Mesendoderm (in vitro differentiated cells): ENCODE results near the gene CAPN5.

Experiments
- DNase-seq: peaks from one replicate; pipeline ENCODE4 v3.0.0; 2013
- H2AK5ac ChIP-seq: 2 replicates; pipeline ENCODE4 v1.6.1; 2013; ENCODE audit warnings: low read length, inconsistent platforms
- H2BK120ac ChIP-seq: 2 replicates; pipeline ENCODE4 v1.6.1; 2013; ENCODE audit warnings: low read depth, mild to moderate bottlenecking, low read length, moderate library complexity, mixed read lengths
- H2BK15ac ChIP-seq: replicated peaks from 2 replicates; pipeline ENCODE4 v1.6.1; 2013; ENCODE audit warnings: low read depth, mild to moderate bottlenecking, moderate library complexity
- H2BK5ac ChIP-seq: 2 replicates; pipeline ENCODE4 v1.6.1; 2013; ENCODE audit warnings: low read length, inconsistent platforms
- H3K18ac ChIP-seq: 2 replicates; pipeline ENCODE4 v1.6.1; 2013; ENCODE audit warnings: mild to moderate bottlenecking, low read length, mixed read lengths
- H3K23ac ChIP-seq: one replicate; pipeline ENCODE4 v1.6.1; 2013; ENCODE audit warnings: low read length
- H3K27ac ChIP-seq: 2 replicates; pipeline ENCODE4 v1.5.1; 2013; ENCODE audit warnings: low read depth, mild to moderate bottlenecking, inconsistent platforms, low read length, moderate library complexity
- H3K27me3 ChIP-seq: 2 replicates; pipeline ENCODE4 v1.6.1; 2013; ENCODE audit warnings: low read length, control low read depth, mild to moderate bottlenecking, inconsistent platforms; ENCODE audit not compliant: insufficient read depth, poor library complexity
- H3K36me3 ChIP-seq: 2 replicates; pipeline ENCODE4 v1.6.1; 2013; ENCODE audit warnings: low read length, inconsistent platforms; ENCODE audit not compliant: control insufficient read depth, insufficient read depth
- H3K4ac ChIP-seq: one replicate; pipeline ENCODE4 v1.6.1; 2013; ENCODE audit warnings: low read depth, mild to moderate bottlenecking, low read length, moderate library complexity
- H3K4me1 ChIP-seq: 2 replicates; pipeline ENCODE4 v1.6.1; 2013; ENCODE audit warnings: low read depth, low read length, inconsistent platforms; ENCODE audit not compliant: control insufficient read depth
- H3K4me2 ChIP-seq: 2 replicates; pipeline ENCODE4 v1.6.1; 2013; ENCODE audit warnings: low read length
- H3K4me3 ChIP-seq: 2 replicates; pipeline ENCODE4 v1.5.1; 2013; ENCODE audit warnings: mild to moderate bottlenecking, low read length
- H3K56ac ChIP-seq: one replicate; pipeline ENCODE4 v1.6.1; 2013; ENCODE audit warnings: low read length
- H3K79me1 ChIP-seq: 2 replicates; pipeline ENCODE4 v1.6.1; 2013; ENCODE audit warnings: low read length, inconsistent platforms
- H3K79me2 ChIP-seq: 2 replicates; pipeline ENCODE4 v1.6.1; 2013; ENCODE audit warnings: mild to moderate bottlenecking, low read length; ENCODE audit not compliant: control insufficient read depth, insufficient read depth
- H3K9ac ChIP-seq: 2 replicates; pipeline ENCODE4 v1.6.1; 2013; ENCODE audit warnings: low read length, inconsistent platforms
- H4K5ac ChIP-seq: one replicate; pipeline ENCODE4 v1.6.1; 2013; ENCODE audit warnings: low read length
- H4K8ac ChIP-seq: one replicate; pipeline ENCODE4 v1.6.1; 2013; ENCODE audit warnings: low read depth, mild to moderate bottlenecking, control low read depth, low read length, moderate library complexity
- WGBS: extraction: QIAGEN DNeasy Blood & Tissue Kit; methylation state at CpG from one replicate; pipeline ENCODE4 v1.1.7; 2013; ENCODE audit warnings: low lambda C conversion rate, missing lambda C conversion rate; ENCODE audit not compliant: insufficient coverage; ENCODE audit errors: extremely low coverage; 5-methylcytosine and 5-hydroxymethylcytosine counted together

CAPN5 gene

DNA sequence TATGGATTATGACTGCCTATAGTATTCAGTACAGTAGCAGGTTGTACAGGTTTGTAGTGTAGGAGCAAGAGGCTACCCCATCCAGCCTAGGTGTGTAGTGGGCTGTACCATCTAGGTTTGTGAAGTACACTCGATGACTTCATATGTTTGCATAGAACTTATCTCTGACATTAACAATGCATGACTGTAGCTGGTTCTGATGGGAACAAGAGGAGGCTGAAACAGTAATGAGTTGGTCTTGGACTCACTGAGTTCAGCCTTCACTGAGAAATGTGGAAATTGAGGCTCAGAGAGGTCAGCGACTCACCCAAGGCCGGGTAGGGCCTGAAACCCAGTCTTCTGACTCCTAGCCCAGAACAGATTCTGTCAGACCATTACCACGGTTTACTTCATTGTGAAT lies 74.3 kb downstream of the CAPN5 start:
- Histone ChIP-seq H3K79me2 (no peaks in the 10 kb centered on the region), H3K56ac (no peak overlapping the region), H3K18ac (no peak overlapping the region), H3K27me3 (no peaks in the 10 kb centered on the region), H3K4me3 (no peak overlapping the region), H2BK120ac (no peak overlapping the region), H3K27ac (no peak overlapping the region), H4K8ac (no peak overlapping the region), H3K79me1 (no peaks in the 10 kb centered on the region), H3K4ac (no peak overlapping the region), H3K36me3 (no peaks in the 10 kb centered on the region), H2AK5ac (no peak overlapping the region), H3K9ac (no peak overlapping the region), H4K5ac (no peak overlapping the region), H3K4me2 (no peak overlapping the region), H2BK15ac (no peak overlapping the region), H3K4me1 (peaks cover 1% of the 10 kb centered on the region), H3K23ac (no peak overlapping the region), H2BK5ac (no peak overlapping the region)
- no peak for DNase-seq
- no CpG with 5 or more reads among the region's 4 CpGs for WGBS

DNA sequence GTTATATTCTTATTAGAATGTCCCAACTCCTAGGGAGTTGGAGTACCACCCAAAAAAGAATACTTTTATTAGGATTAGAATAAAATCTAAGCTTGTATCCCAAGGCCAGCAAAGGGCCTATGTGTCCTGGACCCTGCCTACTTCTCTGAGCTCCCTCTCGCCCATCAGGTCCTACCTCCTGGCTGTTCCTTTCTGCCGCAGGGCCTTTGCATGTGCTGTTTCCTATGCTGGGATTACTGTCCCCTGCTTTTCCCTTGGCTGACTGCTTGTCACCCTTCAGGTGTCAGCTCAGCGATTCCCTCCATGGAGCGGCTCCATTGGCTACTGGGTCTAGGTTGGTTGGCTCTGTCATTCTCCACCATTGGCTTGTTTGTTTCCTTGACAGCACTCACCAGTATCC lies 74.7 kb downstream of the CAPN5 start:
- H3K56ac ChIP-seq = no peak overlapping the region
- H3K36me3 ChIP-seq = no peaks in the 10 kb centered on the region
- no peak overlapping the region for H3K18ac ChIP-seq
- H3K79me1 ChIP-seq = no peaks in the 10 kb centered on the region
- no peak for DNase-seq
- peaks cover 1% of the 10 kb centered on the region for H3K4me1 ChIP-seq
- no peak overlapping the region for H3K9ac ChIP-seq
- no peak overlapping the region for H2BK120ac ChIP-seq
- H3K79me2 ChIP-seq = no peaks in the 10 kb centered on the region
- H2BK15ac ChIP-seq = no peak overlapping the region
- H4K5ac ChIP-seq = no peak overlapping the region
- H3K27ac ChIP-seq = no peak overlapping the region
- H3K27me3 ChIP-seq = no peaks in the 10 kb centered on the region
- no CpG with 5 or more reads among the region's 4 CpGs for WGBS
- no peak overlapping the region for H3K4ac ChIP-seq
- H3K4me3 ChIP-seq = no peak overlapping the region
- no peak overlapping the region for H2AK5ac ChIP-seq
- H4K8ac ChIP-seq = no peak overlapping the region
- no peak overlapping the region for H3K23ac ChIP-seq
- no peak overlapping the region for H3K4me2 ChIP-seq
- no peak overlapping the region for H2BK5ac ChIP-seq

DNA sequence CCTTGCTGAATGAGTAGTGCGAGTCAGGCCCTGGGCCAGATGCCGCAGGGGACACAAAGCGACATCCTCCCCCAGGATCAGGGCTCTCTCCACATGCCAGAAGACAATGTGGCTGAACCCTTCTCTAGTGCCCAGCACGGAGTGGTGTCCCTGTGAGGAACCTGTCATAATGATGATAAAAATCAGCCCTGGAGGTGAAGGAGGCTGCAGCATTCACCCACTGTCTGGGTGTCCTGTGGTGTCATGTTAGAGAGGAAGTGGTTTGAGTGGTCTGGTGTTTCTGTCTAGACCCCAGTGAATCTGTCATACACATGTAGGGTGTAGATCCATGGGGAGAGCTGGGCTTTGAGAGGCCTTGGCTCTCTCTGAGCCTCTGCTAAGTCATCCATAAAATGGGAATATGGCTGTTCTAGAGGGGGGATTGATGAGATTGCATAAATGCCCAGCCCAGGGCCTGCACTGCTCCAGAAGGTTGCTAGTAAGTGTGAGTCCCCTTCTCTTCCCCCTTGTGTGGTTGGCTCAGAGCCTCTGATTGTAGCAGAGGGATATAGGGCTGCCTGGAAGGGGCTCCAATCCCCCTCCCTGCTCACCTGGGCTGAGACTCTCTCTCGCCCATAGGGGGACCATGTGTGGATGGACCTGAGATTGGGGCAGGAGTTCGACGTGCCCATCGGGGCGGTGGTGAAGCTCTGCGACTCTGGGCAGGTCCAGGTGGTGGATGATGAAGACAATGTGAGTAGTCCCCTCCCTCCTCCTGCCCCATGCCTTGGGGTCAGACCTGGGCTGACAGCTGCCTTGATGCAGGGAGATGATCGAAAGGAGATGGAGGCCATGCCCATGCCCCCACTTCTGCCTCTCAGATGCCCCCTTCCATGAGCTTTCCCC lies 75.6 kb downstream of the CAPN5 start:
- H3K56ac ChIP-seq = no peak overlapping the region
- DNase-seq = no peak
- no peaks in the 10 kb centered on the region for H3K79me1 ChIP-seq
- no peak overlapping the region for H3K9ac ChIP-seq
- no peak overlapping the region for H3K4me2 ChIP-seq
- no peak overlapping the region for H3K23ac ChIP-seq
- H2BK5ac ChIP-seq = no peak overlapping the region
- H2BK15ac ChIP-seq = no peak overlapping the region
- H3K4ac ChIP-seq = no peak overlapping the region
- H3K27ac ChIP-seq = no peak overlapping the region
- peaks cover 1% of the 10 kb centered on the region for H3K4me1 ChIP-seq
- no peaks in the 10 kb centered on the region for H3K27me3 ChIP-seq
- no peak overlapping the region for H2AK5ac ChIP-seq
- no peak overlapping the region for H4K8ac ChIP-seq
- H3K4me3 ChIP-seq = no peak overlapping the region
- H3K79me2 ChIP-seq = no peaks in the 10 kb centered on the region
- no peak overlapping the region for H2BK120ac ChIP-seq
- no CpG with 5 or more reads among the region's 11 CpGs for WGBS
- no peak overlapping the region for H3K18ac ChIP-seq
- H4K5ac ChIP-seq = no peak overlapping the region
- H3K36me3 ChIP-seq = no peaks in the 10 kb centered on the region

GRCh38 chr11:77143405-77144020 lies 76.7 kb downstream of the CAPN5 start:
- Histone ChIP-seq H3K4me3 (no peak overlapping the region), H3K79me1 (no peaks in the 10 kb centered on the region), H3K18ac (no peak overlapping the region), H3K4me2 (no peak overlapping the region), H2BK120ac (no peak overlapping the region), H3K56ac (no peak overlapping the region), H3K36me3 (no peaks in the 10 kb centered on the region), H3K9ac (no peak overlapping the region), H2BK15ac (no peak overlapping the region), H3K4ac (no peak overlapping the region), H3K23ac (no peak overlapping the region), H2AK5ac (no peak overlapping the region), H3K4me1 (peaks cover 3% of the 10 kb centered on the region), H3K79me2 (no peaks in the 10 kb centered on the region), H4K5ac (no peak overlapping the region), H3K27me3 (no peaks in the 10 kb centered on the region), H2BK5ac (no peak overlapping the region), H4K8ac (no peak overlapping the region), H3K27ac (no peak overlapping the region)
- no CpG with 5 or more reads among the region's 8 CpGs for WGBS
- DNase-seq = no peak

- WGBS = no CpG with 5 or more reads among the region's 9 CpGs
- no peak overlapping the region for H2BK15ac ChIP-seq
- DNase-seq = no peak
- H3K4ac ChIP-seq = no peak overlapping the region
- H3K4me3 ChIP-seq = no peak overlapping the region
- H2AK5ac ChIP-seq = no peak overlapping the region
- H3K4me2 ChIP-seq = no peak overlapping the region
- no peak overlapping the region for H3K18ac ChIP-seq
- H4K5ac ChIP-seq = no peak overlapping the region
- H3K27ac ChIP-seq = no peak overlapping the region
- H2BK5ac ChIP-seq = no peak overlapping the region
- H3K36me3 ChIP-seq = no peaks in the 10 kb centered on the region
- no peak overlapping the region for H4K8ac ChIP-seq
- H3K79me1 ChIP-seq = no peaks in the 10 kb centered on the region
- no peaks in the 10 kb centered on the region for H3K27me3 ChIP-seq
- no peak overlapping the region for H3K9ac ChIP-seq
- H3K4me1 ChIP-seq = peaks cover 3% of the 10 kb centered on the region
- H3K79me2 ChIP-seq = no peaks in the 10 kb centered on the region
- H2BK120ac ChIP-seq = no peak overlapping the region
- H3K23ac ChIP-seq = no peak overlapping the region
- no peak overlapping the region for H3K56ac ChIP-seq
Measured at GRCh38 chr11:77144196-77144856, 77.6 kb downstream of the CAPN5 start.
